HepG2 (cell line): Measurements from ENCODE around the gene C16orf54.

Experiments
- SETDB1 ChIP-seq: sonication (generic); formaldehyde crosslinking; IDR thresholded peaks from 2 replicates; pipeline ENCODE4 v1.5.1; 2020; ENCODE audit warnings: missing genetic modification reagents, mild to moderate bottlenecking, borderline replicate concordance
- TF ChIP-seq, protein P1 (sequence below): sonication (generic); formaldehyde crosslinking; IDR thresholded peaks from 2 replicates; pipeline ENCODE4 v1.5.0; 2020; ENCODE audit warnings: mild to moderate bottlenecking, missing genetic modification reagents, moderate library complexity
- TF ChIP-seq, protein P2 (sequence below): IDR thresholded peaks from 2 replicates; pipeline ENCODE4 v1.6.1; 2012; ENCODE audit warnings: low read length, improper control_type of control experiment

DNA sequence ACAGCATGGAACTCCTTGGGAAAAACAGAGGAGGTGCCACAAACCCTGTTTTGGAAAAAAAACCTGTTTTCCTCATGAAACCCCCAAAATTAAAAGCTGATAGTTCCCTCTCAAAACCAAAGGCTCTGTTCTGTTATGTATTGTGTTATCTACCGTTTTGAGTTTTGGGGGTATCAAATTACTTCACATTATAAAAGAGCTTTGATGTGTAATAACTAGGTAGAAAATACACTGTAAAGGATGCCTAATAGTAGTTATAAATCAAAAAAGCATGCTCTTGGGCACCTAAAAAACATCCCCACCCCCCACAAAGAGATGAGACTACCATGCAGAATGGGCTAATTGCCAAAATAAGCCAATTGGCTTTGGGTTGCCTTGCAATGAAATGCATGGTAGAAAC, 30.8 kb downstream of the C16orf54 start:
- TF ChIP-seq SETDB1: no peak
- TF ChIP-seq, protein P1, sequence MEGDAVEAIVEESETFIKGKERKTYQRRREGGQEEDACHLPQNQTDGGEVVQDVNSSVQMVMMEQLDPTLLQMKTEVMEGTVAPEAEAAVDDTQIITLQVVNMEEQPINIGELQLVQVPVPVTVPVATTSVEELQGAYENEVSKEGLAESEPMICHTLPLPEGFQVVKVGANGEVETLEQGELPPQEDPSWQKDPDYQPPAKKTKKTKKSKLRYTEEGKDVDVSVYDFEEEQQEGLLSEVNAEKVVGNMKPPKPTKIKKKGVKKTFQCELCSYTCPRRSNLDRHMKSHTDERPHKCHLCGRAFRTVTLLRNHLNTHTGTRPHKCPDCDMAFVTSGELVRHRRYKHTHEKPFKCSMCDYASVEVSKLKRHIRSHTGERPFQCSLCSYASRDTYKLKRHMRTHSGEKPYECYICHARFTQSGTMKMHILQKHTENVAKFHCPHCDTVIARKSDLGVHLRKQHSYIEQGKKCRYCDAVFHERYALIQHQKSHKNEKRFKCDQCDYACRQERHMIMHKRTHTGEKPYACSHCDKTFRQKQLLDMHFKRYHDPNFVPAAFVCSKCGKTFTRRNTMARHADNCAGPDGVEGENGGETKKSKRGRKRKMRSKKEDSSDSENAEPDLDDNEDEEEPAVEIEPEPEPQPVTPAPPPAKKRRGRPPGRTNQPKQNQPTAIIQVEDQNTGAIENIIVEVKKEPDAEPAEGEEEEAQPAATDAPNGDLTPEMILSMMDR: no peak
- TF ChIP-seq, protein P2, sequence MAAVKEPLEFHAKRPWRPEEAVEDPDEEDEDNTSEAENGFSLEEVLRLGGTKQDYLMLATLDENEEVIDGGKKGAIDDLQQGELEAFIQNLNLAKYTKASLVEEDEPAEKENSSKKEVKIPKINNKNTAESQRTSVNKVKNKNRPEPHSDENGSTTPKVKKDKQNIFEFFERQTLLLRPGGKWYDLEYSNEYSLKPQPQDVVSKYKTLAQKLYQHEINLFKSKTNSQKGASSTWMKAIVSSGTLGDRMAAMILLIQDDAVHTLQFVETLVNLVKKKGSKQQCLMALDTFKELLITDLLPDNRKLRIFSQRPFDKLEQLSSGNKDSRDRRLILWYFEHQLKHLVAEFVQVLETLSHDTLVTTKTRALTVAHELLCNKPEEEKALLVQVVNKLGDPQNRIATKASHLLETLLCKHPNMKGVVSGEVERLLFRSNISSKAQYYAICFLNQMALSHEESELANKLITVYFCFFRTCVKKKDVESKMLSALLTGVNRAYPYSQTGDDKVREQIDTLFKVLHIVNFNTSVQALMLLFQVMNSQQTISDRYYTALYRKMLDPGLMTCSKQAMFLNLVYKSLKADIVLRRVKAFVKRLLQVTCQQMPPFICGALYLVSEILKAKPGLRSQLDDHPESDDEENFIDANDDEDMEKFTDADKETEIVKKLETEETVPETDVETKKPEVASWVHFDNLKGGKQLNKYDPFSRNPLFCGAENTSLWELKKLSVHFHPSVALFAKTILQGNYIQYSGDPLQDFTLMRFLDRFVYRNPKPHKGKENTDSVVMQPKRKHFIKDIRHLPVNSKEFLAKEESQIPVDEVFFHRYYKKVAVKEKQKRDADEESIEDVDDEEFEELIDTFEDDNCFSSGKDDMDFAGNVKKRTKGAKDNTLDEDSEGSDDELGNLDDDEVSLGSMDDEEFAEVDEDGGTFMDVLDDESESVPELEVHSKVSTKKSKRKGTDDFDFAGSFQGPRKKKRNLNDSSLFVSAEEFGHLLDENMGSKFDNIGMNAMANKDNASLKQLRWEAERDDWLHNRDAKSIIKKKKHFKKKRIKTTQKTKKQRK: no peak
